GM18909 (cell line): ENCODE measurements around the gene ZNF445.
"Not testable (repeated sequence)": the region's sequence is repeated elsewhere in the genome, so short reads cannot be mapped to it uniquely, and the experiment has no call there.

Source experiments
- ATAC-seq: cut with Tn5 transposase; IDR thresholded peaks from one replicate; pipeline ENCODE4 v1.9.1; 2021; ENCODE audit warnings: mild to moderate bottlenecking; ENCODE audit not compliant: unreplicated experiment, poor library complexity

ZNF445 gene

DNA sequence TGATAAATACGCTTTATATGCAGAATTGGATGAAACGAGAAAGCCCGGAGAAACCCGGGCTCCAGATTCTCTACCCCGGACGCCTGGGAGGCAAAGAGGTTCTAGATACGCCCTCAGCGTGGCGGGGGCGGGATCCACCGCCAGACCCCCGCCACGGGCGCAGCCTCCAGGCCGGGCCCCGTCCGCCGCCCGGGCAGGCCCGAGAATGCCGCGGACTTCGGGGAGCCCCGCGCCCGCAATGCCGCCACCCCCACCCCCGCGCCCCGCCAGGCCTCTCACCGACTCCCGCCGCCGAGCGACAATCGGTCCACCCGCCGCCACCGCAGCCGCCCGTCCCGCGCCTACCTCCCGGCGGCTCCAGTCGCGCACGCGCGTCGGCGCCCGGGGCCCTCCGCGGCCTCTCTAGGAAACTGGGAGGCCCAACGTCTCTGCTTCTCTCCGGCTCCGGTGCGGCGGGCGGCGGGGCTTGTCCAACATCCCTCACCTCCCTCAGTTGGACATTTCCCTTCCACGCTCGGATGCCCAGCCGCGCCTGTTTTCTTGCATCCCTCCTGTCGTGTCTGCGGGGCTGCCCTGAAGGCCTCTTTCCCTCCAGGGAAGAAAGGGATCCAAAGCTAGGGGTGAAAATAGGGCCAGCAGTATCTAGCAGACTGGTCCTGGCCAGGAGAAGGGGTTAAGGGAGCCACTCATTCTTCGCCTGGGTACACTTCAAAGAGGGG is at the start of gene ZNF445:
TSS of gene ZNF445 (minus strand) at position 359 of the 719 bp plus-strand sequence. CDS start 22,121 bp downstream, outside the sequence.
- ATAC-seq = peak; percentile 85

DNA sequence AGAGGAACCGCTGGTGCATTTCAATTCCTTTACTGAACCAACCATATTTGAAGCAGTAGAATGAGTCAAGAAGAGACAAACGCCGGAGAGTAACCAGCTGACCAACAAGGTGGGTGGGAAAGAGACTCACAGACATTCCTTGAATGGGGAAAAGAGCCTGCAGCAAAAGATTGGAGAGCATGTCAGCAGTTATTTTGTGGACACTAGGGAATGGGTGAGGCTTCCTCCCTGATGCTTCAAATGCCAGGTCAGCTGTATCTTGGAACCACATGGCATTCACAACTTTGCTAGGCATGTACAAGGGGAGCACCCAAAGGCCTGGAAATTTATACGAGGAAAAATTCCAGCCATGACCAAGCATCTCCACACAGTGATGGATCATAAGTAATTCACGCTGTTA is 47.6 kb upstream of the ZNF445 start:
- ATAC-seq = no peak

DNA sequence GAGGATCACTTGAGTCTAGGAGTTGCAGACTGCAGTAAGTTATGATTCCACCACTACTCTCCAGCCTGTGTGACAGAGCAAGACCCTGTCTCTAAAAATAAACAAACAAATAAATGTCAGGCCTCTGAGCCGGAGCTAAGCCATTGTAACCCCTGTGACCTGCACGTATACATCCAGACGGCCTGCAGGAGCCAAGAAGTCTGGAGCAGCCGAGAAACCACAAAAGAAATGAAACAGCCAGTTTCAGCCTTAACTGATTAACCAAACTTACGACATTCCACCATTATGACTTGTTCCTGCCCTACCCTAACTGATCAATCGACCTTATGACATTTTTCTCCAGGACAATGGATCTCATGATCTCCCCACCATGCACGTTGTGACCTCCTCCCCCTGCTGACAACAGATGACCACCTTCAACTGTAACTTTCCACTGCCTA is 45.0 kb upstream of the ZNF445 start:
- ATAC-seq = no peak

DNA sequence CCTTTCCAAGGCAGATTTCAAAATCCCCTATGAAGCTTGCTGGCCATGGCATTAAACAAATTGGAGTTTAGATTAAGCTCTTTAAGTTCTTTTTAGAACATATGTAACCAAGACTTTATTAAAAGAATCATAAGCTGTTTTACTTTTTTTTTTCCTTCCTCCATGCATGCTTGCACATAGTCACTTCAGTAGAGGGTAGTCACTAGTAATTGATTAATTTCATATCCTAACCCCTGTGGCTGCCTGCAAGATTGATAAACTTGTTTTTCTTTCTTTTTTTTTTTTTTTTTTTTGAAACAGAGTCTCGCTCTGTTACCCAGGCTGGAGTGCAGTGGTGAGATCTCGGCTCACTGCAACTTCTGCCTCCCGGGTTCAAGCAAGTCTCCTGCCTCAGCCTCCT is 44.3 kb upstream of the ZNF445 start:
- no peak for ATAC-seq

DNA sequence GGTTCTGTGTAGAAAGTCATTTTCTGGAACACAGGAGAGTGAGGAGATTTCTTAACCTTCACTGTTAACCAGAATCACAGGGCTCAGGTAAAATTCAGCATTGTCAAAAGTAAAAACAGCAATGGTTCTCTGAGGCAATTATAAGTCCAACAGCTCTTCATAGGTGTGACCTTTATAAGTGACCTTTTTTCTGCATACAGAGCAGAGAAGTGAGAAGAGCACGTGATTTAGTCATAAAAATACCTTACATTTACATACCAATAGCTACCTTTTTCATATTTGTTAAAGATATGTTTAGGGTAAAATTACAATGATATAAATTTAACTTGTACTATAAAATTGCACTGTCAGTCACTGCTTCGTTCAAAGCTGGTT is 41.3 kb upstream of the ZNF445 start:
- ATAC-seq = no peak

DNA sequence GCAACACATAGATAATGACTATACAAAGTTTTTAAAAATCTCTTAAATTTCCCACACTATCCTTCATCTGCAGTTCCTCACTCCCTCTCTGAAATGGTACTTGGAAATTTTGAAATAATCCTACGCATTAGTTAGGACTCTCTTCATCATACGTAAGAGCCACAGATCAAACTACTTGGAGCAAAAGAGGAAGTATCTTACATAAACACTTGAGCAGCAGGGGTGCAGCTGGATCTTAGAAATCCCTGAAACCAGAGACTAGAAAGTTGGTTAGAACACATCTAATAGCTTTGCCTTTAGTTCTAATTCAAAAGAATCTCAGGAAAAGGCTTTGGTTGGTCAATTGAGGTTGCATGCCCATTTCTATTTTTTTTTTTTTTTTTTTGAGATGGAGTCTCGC is 38.8 kb upstream of the ZNF445 start:
- no peak for ATAC-seq

DNA sequence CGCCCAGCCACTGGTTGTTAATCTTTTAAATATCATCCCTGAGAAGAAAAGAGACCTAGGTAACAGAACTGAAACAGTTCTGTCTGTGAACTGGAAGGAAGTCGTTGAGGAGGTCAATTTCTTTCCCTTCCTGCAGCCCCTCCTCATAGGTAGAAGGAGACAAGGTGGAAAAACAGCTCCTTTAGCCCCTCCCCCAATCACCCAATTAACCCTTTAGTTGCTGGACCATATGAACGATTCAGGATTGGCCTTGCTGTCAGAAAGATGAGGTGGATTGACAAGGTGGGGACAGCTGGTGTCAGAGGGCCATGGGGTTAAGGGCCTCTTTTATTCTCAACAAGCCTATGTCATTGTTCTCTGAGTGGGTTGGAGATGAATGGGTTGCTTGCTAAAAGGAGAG is 36.0 kb upstream of the ZNF445 start:
- no peak for ATAC-seq

DNA sequence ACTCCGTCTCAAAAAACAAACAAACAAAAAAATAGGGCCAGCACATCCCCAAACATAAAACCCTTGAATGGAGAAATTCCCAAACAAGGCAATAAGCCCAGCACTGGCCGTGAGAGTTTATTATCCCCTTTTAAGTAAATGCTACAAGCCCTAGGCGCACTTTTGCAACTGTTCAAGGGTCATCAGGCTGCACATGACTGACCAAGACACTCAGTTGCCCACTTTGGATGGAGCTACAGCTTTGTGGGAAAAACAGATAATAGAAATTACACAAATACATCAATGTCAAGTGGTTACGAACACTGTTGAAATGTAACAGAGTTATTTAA is 33.7 kb upstream of the ZNF445 start:
- ATAC-seq = no peak

DNA sequence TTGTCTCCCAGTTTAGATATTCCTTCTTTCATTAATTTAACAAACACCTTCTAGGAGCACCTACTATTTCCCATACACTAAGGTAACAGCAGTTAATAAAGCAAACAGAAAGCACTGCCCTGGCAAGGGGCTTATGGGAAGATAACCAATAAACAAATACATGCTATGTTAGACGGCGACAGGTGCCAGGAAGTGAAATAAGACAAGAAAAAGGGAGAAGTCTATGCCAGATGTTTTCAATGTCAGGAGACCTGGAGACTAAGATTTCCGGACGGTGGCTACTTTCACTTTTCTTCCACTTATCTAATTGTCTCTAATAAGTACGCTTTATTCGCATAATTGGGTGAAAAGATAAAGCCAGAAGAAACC is 32.5 kb upstream of the ZNF445 start:
- ATAC-seq = peak; percentile 47

DNA sequence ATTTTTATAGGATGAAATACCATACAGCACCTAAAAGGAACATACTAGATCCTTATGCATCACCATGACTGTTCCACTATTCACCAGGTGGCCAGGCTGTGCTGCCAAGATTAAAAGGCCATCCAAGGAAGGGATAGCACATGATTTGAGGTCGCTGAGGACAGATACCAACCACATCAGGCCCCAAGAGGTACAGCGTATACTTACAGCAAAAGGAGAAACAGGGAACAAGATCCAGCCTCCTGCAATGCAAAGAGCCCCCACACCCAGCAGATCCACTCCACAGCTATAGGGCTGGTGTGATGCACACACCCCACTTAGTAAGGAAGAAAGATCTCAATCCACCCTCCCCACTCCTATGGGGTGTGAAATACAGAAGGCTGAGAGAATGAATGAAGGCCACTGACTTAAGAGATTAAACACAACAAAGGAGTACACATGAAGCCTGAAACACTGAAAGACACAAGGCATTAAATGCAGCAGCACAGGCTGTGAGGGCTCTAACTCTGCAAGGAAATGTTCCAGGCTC is 32.0 kb upstream of the ZNF445 start:
- no peak for ATAC-seq

DNA sequence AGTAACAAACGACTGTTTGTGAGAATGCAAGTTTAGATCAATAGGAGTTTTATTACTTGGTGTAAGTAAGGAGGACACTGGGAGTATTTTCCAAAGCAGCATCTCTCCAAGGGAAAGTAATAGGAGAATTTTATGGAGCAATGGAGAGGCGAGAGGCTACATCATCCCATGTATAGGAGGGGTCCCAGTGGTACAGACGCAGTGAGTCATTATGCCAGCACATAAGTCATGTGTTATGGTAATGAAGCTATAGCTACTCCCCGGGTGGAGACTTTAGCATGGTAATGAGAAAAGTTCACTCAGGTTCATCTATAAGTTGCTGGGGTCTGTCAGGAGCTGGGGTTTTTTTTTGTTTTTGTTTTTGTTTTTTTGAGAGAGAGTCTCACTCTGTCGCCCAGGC is 29.5 kb upstream of the ZNF445 start:
- no peak for ATAC-seq

DNA sequence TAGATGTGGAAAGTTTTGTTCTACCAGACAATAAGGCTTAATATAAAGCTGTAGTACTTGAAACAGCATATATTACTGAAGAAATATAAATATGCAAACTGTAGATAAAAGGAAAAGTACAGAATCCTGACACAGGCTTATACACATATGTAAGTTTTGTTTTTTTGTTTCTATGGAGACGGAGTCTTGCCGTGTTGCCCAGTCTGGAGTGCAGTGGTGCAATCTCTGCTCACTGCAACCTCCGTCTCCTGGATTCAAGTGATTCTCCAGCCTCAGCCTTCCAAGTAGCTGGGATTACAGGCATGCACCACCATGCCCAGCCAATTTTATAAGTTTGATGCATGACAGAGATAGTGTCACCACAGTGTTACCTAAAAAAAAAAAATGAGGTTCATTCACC is 29.1 kb upstream of the ZNF445 start:
- no peak for ATAC-seq

DNA sequence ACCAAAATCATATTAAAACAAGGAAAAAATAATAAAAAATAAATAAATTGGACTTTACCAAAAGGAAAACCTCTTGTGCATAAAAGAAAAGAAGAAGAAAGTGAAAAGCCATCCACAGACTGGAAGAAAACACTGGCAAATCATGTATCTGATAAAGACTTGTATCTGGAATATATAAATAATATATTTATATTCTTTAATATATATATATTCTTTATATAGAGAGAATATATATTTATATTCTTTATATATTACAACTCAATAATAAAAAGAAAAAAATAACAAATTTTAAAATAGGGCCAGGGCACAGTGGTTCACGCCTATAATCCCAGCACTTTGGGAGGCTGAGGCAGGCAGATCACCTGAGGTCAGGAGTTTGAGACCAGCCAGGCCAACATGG is 27.1 kb upstream of the ZNF445 start:
- ATAC-seq = no peak

DNA sequence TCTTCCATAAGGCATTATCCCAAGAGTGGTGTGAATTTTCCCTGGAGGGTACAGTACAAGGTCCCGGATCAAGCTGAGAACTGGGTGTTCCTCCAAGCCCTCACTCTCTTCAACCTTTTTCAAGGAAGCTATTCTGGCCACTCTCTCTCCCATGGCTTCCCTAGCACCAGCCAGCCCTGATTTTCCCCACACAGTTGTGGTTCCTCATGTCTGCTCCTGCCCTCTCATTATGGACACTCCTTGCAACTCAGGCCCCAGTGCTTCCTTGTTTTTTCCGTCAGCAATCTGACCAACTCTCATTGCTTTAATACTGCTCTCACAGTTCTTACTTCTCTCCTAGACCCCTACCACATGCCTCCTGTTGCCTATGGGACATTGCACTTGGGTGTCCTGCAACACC is 25.7 kb upstream of the ZNF445 start:
- ATAC-seq = not testable (repeated sequence)

DNA sequence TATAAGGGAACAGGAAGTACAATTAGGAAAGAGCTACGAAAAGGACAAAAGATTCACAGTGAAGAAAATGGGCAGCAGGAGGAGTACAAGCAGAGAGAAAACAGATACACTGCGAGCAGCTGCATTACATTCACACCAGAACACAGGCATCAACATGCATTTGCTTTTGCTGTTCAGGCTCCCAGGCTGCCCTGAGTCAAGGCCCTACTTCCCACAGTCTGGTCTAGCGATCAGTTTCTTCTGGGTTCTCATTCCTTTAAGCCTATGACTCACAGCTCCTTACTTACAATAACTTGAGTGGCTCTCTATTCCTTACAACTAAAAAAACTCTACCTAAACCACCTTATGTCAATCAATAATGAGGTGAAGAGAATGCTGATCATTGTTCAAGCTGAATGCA is 24.5 kb upstream of the ZNF445 start:
- ATAC-seq = no peak

DNA sequence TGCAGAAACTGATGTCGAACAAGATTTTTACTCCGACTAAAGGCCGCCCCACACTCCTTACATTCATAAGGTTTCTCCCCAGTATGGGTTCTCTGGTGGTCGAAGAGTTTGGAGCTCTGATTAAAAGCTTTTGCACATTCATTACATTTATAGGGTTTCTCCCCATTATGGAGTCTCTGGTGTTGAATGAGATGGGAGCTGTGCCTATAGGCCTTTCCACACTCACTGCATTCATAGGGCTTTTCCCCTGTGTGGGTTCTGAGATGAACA is 22.4 kb upstream of the ZNF445 start:
- not testable (repeated sequence) for ATAC-seq

DNA sequence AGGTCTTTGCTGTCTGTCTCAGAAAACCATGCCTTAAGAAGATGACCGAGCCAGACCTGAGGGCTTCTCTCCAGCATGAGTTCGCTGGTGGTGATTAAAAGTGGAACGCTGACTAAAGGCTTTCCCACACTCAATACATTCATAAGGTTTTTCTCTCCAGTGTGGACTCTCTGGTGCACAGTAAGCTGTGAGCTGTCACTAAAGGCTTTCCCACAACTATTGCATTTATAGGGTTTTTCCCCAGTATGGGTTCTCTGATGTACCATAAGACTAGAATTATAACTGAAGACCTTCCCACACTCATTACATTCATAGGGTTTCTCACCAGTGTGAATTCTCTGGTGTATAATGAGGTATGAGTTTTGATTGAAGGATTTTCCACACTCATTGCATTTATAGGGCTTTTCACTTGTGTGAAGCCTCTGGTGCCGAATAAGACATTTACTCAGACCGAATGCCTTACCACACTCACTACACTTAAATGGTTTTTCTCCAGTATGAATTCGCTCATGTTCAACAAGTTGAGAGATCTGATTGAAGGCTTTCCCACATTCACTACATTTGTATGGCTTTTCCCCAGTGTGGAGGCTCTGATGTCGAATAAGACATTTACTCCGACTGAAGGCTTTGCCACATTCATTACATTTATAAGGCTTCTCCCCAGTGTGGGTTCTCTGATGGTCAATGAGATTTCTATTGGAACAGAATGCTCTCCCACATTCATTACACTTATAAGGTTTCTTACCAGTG is 21.9 kb upstream of the ZNF445 start:
- no peak for ATAC-seq

DNA sequence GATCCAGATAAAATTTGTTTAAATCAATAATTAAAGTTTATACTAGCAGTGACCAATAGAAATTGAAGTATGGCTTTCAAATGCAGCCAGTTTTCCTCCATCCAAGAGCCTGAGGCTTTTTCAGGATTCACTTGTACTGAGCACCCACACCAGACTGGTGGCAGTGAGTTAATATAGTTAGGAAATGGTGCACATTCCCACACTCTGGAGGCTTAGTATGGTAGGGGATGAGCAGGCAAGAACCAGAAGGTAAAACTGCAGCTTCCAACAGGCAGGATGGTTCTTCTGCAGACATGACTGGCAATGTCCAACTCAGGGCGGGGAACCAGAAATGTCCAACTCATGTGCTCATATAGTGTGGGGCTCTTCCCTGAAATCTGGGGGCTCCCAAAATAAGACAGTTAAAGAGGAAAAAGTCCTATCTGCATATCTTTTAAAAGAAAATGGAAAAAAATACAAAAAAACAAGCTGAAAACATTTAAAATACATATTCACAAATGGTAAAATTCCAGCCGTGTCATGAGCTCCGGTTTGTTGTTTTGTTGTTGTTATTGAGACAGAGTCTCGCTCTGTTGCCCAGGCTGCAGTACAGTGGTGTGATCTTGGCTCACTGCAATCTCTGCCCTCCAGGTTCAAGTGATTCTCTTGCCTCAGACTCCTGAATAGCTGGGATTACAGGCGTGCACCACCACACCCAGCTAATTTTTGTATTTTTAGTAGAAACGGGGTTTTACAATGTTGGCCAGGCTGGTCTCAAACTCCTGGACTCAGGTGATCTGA is 18.4 kb upstream of the ZNF445 start:
- no peak for ATAC-seq

DNA sequence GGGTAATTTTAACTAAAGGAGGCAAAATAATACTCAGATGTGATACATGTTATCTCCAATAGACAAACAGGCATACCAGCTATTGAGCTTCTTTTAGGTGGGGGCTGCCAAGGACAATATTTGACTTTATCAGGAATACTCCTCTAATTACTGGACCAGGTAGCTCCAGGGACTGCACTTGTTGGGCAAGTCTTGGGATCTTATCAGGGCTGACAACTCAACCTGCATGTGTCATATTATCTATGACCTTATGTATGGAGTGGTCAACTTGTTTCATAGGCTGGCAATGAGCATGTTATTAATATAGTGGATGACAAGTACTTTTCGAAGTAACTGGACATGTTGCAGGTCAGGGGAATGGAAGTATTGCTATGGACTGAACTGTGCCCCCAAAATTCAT is 15.0 kb upstream of the ZNF445 start:
- no peak for ATAC-seq

DNA sequence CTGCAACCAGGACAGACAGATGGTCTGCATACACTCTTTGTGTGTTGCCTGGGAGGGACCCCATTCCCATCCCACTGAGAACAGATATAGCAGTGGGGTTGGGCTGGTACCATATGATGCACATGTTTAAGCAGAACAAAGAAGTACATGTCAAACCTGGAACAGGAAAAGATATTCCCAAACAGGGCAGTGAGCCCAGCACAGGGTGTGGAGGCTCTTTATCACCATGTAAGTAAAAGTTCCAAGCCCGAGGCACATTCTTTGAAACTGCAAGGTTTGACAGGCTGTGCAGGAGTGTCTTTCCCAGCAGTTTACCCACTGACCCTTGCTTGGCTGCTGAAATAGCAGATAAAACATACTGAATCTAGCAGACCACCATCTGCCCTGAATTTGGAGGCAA is 5.3 kb upstream of the ZNF445 start:
- no peak for ATAC-seq

DNA sequence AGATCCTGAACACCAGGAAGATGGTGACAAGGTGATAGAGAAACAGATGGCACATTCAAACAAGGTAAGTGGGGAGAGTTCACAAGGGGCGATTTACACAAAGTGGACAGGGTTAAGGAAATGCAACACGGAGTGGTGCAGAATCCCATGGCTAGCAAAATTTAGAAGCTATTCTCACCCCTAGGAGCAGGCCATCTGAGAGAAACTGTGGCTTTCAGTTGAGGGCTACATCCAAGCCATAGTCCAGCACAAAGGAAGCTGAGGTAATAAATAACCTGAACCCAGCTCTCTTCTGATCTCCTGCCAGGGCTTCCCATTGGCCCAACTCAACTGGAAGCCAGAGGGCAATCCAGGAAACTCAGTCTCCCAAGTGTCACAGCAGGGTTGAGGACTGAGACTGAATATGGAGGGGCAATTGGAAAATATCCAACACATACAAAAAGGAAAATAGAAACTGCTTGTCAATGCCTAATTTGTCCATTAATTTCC is 1.2 kb upstream of the ZNF445 start:
- no peak for ATAC-seq
